HCT116 (cell line): ENCODE data around the gene ZPR1. TPM values are rescaled to one million over a fixed set of nuclear protein-coding genes. Genes with fewer than 3 reads are reported as not detected.

ENCODE experiments used
- ATAC-seq: fragments of 200-7000 bp; cut with Tn5 transposase; 2 replicates; pipeline ENCODE4 v1.9.1; 2020; ENCODE audit warnings: mild to moderate bottlenecking, moderate library complexity
- BruUV-seq: library from RNA; stranded (reverse); fragments of 400-500 nt; replicated peaks from 2 replicates; lab custom pipeline; 2021; lab: Mats Ljungman, UMichigan
- CTCF ChIA-PET: fragments of 300-600 bp; sonication (Branson Sonifier 250); formaldehyde crosslinking; loops from one replicate; lab custom pipeline; 2021; ENCODE audit warnings: antibody characterized with exemption; lab: Charles Lee
- POLR2A ChIA-PET: fragments of 300-600, 350-600 bp; sonication (Branson Sonifier 250); formaldehyde crosslinking; loops from one replicate; lab custom pipeline; 2021; ENCODE audit warnings: antibody characterized with exemption; lab: Charles Lee
- RAD21 ChIA-PET, 2 experiments: fragments of 300-600 bp; sonication (Branson Sonifier 250); formaldehyde crosslinking; loops; one replicate each; lab custom pipeline; 2023; ENCODE audit warnings: low total read pairs in 2 of 2; ENCODE audit not compliant: uncharacterized antibody in 2 of 2, unreplicated experiment in 2 of 2, low non-redundant PET in 1 of 2; lab: Charles Lee
- DNase-seq: peaks from one replicate; pipeline ENCODE4 v3.0.0-alpha.2; 2010; ENCODE audit warnings: low read depth, low spot score
- H2AFZ ChIP-seq: fragments of 200-600 bp; shearing (Covaris generic), sonication (generic); 2 replicates; pipeline ENCODE4 v1.6.1; 2017; ENCODE audit warnings: low read depth, mixed run types, mixed read lengths, antibody characterized with exemption, low read length; ENCODE audit not compliant: poor library complexity, severe bottlenecking
- H3K27ac ChIP-seq: 2 replicates; pipeline ENCODE4 v1.5.1; 2012; ENCODE audit warnings: low read depth, low read length
- H3K27me3 ChIP-seq: fragments of 200-600 bp; sonication (generic); 2 replicates; pipeline ENCODE4 v1.6.1; 2016; ENCODE audit warnings: mixed run types, low read length, mixed read lengths; ENCODE audit not compliant: insufficient read depth
- H3K36me3 ChIP-seq, 2 experiments: fragments of 200-500 bp in 1 of 2; fragments of 200-600 bp in 1 of 2; sonication (Bioruptor generic) in 1 of 2; sonication (generic) in 1 of 2; 2 replicates each; pipeline versions ENCODE4 v1.5.1 to v1.6.1; 2014 to 2016; ENCODE audit warnings: low read length in 2 of 2, inconsistent platforms in 1 of 2, mixed read lengths in 1 of 2, mixed run types in 1 of 2; ENCODE audit not compliant: insufficient read depth in 2 of 2, control insufficient read depth in 1 of 2
- H3K4me1 ChIP-seq, 2 experiments: fragments of 200-600 bp in 1 of 2; sonication (generic) in 1 of 2; 2 replicates each; pipeline versions ENCODE4 v1.5.1 to v1.6.1; 2012 to 2017; ENCODE audit warnings: low read length in 2 of 2, inconsistent platforms in 1 of 2, mild to moderate bottlenecking in 1 of 2, mixed read lengths in 1 of 2, mixed run types in 1 of 2, moderate library complexity in 1 of 2; ENCODE audit not compliant: insufficient read depth in 2 of 2, control insufficient read depth in 1 of 2
- H3K4me2 ChIP-seq: fragments of 200-600 bp; sonication (generic); 2 replicates; pipeline ENCODE4 v1.6.1; 2017; ENCODE audit warnings: mixed run types, low read length, mixed read lengths
- H3K4me3 ChIP-seq, 2 experiments: fragments of 200-600 bp in 1 of 2; sonication (generic) in 1 of 2; replicated peaks in 1 of 2; 2 replicates each; pipeline ENCODE4 v1.5.1; 2011 to 2016; ENCODE audit warnings: low read length in 2 of 2, control low read depth in 1 of 2, low read depth in 1 of 2, mild to moderate bottlenecking in 1 of 2, mixed read lengths in 1 of 2, mixed run types in 1 of 2
- H3K79me2 ChIP-seq: fragments of 200-600 bp; sonication (generic); 2 replicates; pipeline ENCODE4 v1.6.1; 2017; ENCODE audit warnings: mild to moderate bottlenecking, mixed run types, low read length, moderate library complexity, mixed read lengths; ENCODE audit not compliant: insufficient read depth
- H3K9ac ChIP-seq: fragments of 200-600 bp; sonication (generic); 2 replicates; pipeline ENCODE4 v1.6.1; 2016; ENCODE audit warnings: low read length, mixed read lengths
- H3K9me2 ChIP-seq: fragments of 200-600 bp; sonication (generic), shearing (Covaris generic); 2 replicates; pipeline ENCODE4 v1.6.1; 2017; ENCODE audit warnings: mixed run types, mild to moderate bottlenecking, moderate library complexity; ENCODE audit not compliant: insufficient read depth
- H3K9me3 ChIP-seq, 2 experiments: fragments of 200-500 bp in 1 of 2; fragments of 200-600 bp in 1 of 2; sonication (Bioruptor generic) in 1 of 2; sonication (generic) in 1 of 2; 2 replicates each; pipeline ENCODE4 v1.6.1; 2014 to 2017; ENCODE audit warnings: low read length in 2 of 2, mixed read lengths in 2 of 2, inconsistent platforms in 1 of 2, low read depth in 1 of 2, mild to moderate bottlenecking in 1 of 2, mixed run types in 1 of 2, moderate library complexity in 1 of 2; ENCODE audit not compliant: control insufficient read depth in 1 of 2, insufficient read depth in 1 of 2
- H4K20me1 ChIP-seq: fragments of 200-600 bp; sonication (generic), shearing (Covaris generic); 2 replicates; pipeline ENCODE4 v1.6.1; 2017; ENCODE audit warnings: mixed run types, mild to moderate bottlenecking, moderate library complexity; ENCODE audit not compliant: insufficient read depth
- ATF3 ChIP-seq: IDR thresholded peaks from 2 replicates; pipeline ENCODE4 v1.6.1; 2012
- CTCF ChIP-seq, 3 experiments: fragments of 200-600 bp in 1 of 3; sonication (generic) in 1 of 3; IDR thresholded peaks in 2 of 3; conservative IDR thresholded peaks in 1 of 3; 2 replicates each; pipeline ENCODE4 v1.5.1; 2012 to 2017; ENCODE audit warnings: low read depth in 2 of 3, low read length in 2 of 3, antibody characterized with exemption in 1 of 3, borderline replicate concordance in 1 of 3, control low read depth in 1 of 3, mild to moderate bottlenecking in 1 of 3, mixed read lengths in 1 of 3, mixed run types in 1 of 3, moderate library complexity in 1 of 3; ENCODE audit not compliant: insufficient read depth in 1 of 3
- EZH2 ChIP-seq: fragments of 200-600 bp; sonication (generic); IDR thresholded peaks from 2 replicates; pipeline ENCODE4 v1.6.1; 2017; ENCODE audit warnings: antibody characterized with exemption, mixed run types
- EZH2phosphoT487 ChIP-seq: fragments of 200-600 bp; IDR thresholded peaks from 2 replicates; pipeline ENCODE4 v1.6.1; 2018; ENCODE audit warnings: antibody characterized with exemption, borderline replicate concordance
- REST ChIP-seq: IDR thresholded peaks from 2 replicates; pipeline ENCODE4 v1.6.1; 2012; ENCODE audit warnings: low read depth
- SIN3A ChIP-seq: IDR thresholded peaks from 2 replicates; pipeline ENCODE4 v1.6.1; 2012; ENCODE audit warnings: low read depth
- intact Hi-C: fragments of 100-400 bp; cut with micrococcal nuclease; formaldehyde crosslinking; loops from 2 replicates; pipeline ENCODE4 v1.10.0; 2022
- total RNA-seq: library from RNA; stranded (reverse); gene quantifications from one replicate; pipeline ENCODE4 v1.2.1, GENCODE V29; 2021; ENCODE audit not compliant: unreplicated experiment

ZPR1 gene
- total RNA-seq, 1 experiment from 2014 or later = 56.3 TPM

- no peak for TF ChIP-seq CTCF (IDR thresholded peaks at IDR 0.05 in 2 of 3, conservative IDR thresholded peaks at IDR 0.05 in 1 of 3; ENCODE audit: borderline replicate concordance in 1 of 3, insufficient read depth in 1 of 3, low read depth in 2 of 3, low read length in 2 of 3)
- TF ChIP-seq ATF3 = no peak
- no peak for TF ChIP-seq EZH2phosphoT487
- no peak for TF ChIP-seq SIN3A
- TF ChIP-seq REST = no peak
Measured at GRCh38 chr11:116730241-116730561, 57.6 kb downstream of the ZPR1 start (continued).

GRCh38 chr11:116729501-116730240 lies 58.2 kb downstream of the ZPR1 start:
- TF ChIP-seq SIN3A (no peak), EZH2 (no peak)
- TF ChIP-seq, all 23 proteins: peak for 0
- RAD21 ChIA-PET = no interaction called here
- H3K4me3 ChIP-seq = no peak overlapping the region
- no peak overlapping the region for H3K9ac ChIP-seq
- no TSS peak for BruUV-seq
- no peaks in the 10 kb centered on the region for H4K20me1 ChIP-seq
- no peaks in the 10 kb centered on the region for H3K36me3 ChIP-seq
- DNase-seq (no peak), ATAC-seq (no peak)
- H3K79me2 ChIP-seq = no peaks in the 10 kb centered on the region
- H3K27me3 ChIP-seq = no peaks in the 10 kb centered on the region
- H3K9me2 ChIP-seq = no peaks in the 10 kb centered on the region
- no peak overlapping the region for H3K27ac ChIP-seq
- POLR2A ChIA-PET = no interaction called here
- no peak overlapping the region for H3K4me2 ChIP-seq
- H3K9me3 ChIP-seq = no peaks in the 10 kb centered on the region
- CTCF ChIA-PET = interaction anchor here (0.8 kb wide), 1 partner anchor 492 kb away, joined by 3 read pairs; no protein-coding TSS in a partner anchor
- H3K4me1 ChIP-seq = peaks cover 0 to 4% of the 10 kb centered on the region in 2 experiments; a peak in 1 of 4 replicates
- H2AFZ ChIP-seq = no peak overlapping the region
- intact Hi-C loops = no loop called here
